ENCODE measurements around the gene SORT1. TPM values are rescaled to one million over a fixed set of nuclear protein-coding genes. Genes with fewer than 3 reads are reported as not detected.

SORT1 gene
- polyA plus RNA-seq, 3 donors: 21.3 to 41.1 (median 35.3) TPM

GRCh38 chr1:109388208-109388711, 9.5 kb downstream of the SORT1 start:
- H3K27ac Mint-ChIP-seq: peak overlapping the region in 6 of 7 donors; percentile 10 to 89 (median 72)
- H3K79me2 ChIP-seq (ENCODE audit: insufficient read depth, low read length): peaks cover 96% of the 10 kb centered on the region

GRCh38 chr1:109386054-109386717, 11.5 kb downstream of the SORT1 start:
- Mint-ChIP-seq H3K36me3 (peaks cover 9 to 14% of the 10 kb centered on the region in 2 donors), H3K4me3 (no peak overlapping the region), H3K9me3 (no peaks in the 10 kb centered on the region), H3K27me3 (ENCODE audit: low read depth in 3 of 3) (no peaks in the 10 kb centered on the region), H3K4me1 (peaks cover 66% of the 10 kb centered on the region), H3K27ac (no peak overlapping the region)
- TF ChIP-seq CTCF (IDR thresholded peaks at IDR 0.05): no peak
- Histone ChIP-seq H2AFZ (ENCODE audit: insufficient read depth, low read depth, low read length, poor library complexity, severe bottlenecking) (no peak overlapping the region), H3K9me3 (replicated peaks in 1 of 2; ENCODE audit: control insufficient read depth in 1 of 2, insufficient read depth in 1 of 2, low read length in 2 of 2) (no peaks in the 10 kb centered on the region), H3K27me3 (ENCODE audit: control insufficient read depth in 2 of 2, insufficient read depth in 2 of 2, low read length in 2 of 2) (no peaks in the 10 kb centered on the region), H3K4me1 (ENCODE audit: control insufficient read depth in 1 of 2, insufficient read depth in 2 of 2, low read length in 2 of 2) (peaks cover 35 to 46% of the 10 kb centered on the region in 2 donors), H3K9ac (ENCODE audit: insufficient read depth, low read length, poor library complexity, severe bottlenecking) (no peak overlapping the region), H3K36me3 (replicated peaks in 1 of 2; ENCODE audit: control insufficient read depth in 1 of 2, insufficient read depth in 2 of 2, low read length in 2 of 2) (no peaks in the 10 kb centered on the region), H3K4me3 (replicated peaks in 1 of 3; ENCODE audit: low read depth in 2 of 3, low read length in 3 of 3) (no peak overlapping the region), H3K4me2 (replicated peaks; ENCODE audit: extremely low read depth, low read length, poor library complexity, severe bottlenecking) (no peak overlapping the region), H4K20me1 (ENCODE audit: insufficient read depth, low read length) (peaks cover 74% of the 10 kb centered on the region), H3K79me2 (ENCODE audit: insufficient read depth, low read length) (peaks cover 99% of the 10 kb centered on the region), H3K27ac (ENCODE audit: low read depth in 1 of 2, low read length in 2 of 2) (no peak overlapping the region)
- DNase-seq: no peak
- no CpG with 5 or more reads among the region's 2 CpGs for WGBS (ENCODE audit: insufficient coverage)
- intact Hi-C loops (cut with micrococcal nuclease): no loop called here

More at GRCh38 chr1:109388208-109388711, 9.5 kb downstream of the SORT1 start:
- Histone ChIP-seq H3K9ac (ENCODE audit: insufficient read depth, low read length, poor library complexity, severe bottlenecking) (no peak overlapping the region), H3K36me3 (replicated peaks in 1 of 2; ENCODE audit: control insufficient read depth in 1 of 2, insufficient read depth in 2 of 2, low read length in 2 of 2) (no peaks in the 10 kb centered on the region), H2AFZ (ENCODE audit: insufficient read depth, low read depth, low read length, poor library complexity, severe bottlenecking) (no peak overlapping the region), H3K27ac (ENCODE audit: low read depth in 1 of 2, low read length in 2 of 2) (peak overlapping the region in 1 of 2 donors; percentile 84), H3K4me1 (ENCODE audit: control insufficient read depth in 1 of 2, insufficient read depth in 2 of 2, low read length in 2 of 2) (peaks cover 55 to 67% of the 10 kb centered on the region in 2 donors), H3K4me3 (replicated peaks in 1 of 3; ENCODE audit: low read depth in 2 of 3, low read length in 3 of 3) (no peak overlapping the region), H3K27me3 (ENCODE audit: control insufficient read depth in 2 of 2, insufficient read depth in 2 of 2, low read length in 2 of 2) (no peaks in the 10 kb centered on the region), H4K20me1 (ENCODE audit: insufficient read depth, low read length) (peaks cover 54% of the 10 kb centered on the region), H3K9me3 (replicated peaks in 1 of 2; ENCODE audit: control insufficient read depth in 1 of 2, insufficient read depth in 1 of 2, low read length in 2 of 2) (no peaks in the 10 kb centered on the region), H3K4me2 (replicated peaks; ENCODE audit: extremely low read depth, low read length, poor library complexity, severe bottlenecking) (no peak overlapping the region)
- Mint-ChIP-seq H3K27me3 (ENCODE audit: low read depth in 3 of 3) (no peaks in the 10 kb centered on the region), H3K4me1 (peaks cover 86% of the 10 kb centered on the region), H3K36me3 (peaks cover 9 to 20% of the 10 kb centered on the region in 2 donors), H3K4me3 (no peak overlapping the region), H3K9me3 (no peaks in the 10 kb centered on the region)
- 100% methylated on average over 1 of the region's 5 CpGs for WGBS (ENCODE audit: insufficient coverage)
- intact Hi-C loops (cut with micrococcal nuclease): no loop called here
- TF ChIP-seq CTCF (IDR thresholded peaks at IDR 0.05): no peak
- peak in 1 of 3 donors; percentile 11 for DNase-seq
